T-helper 1 cell treated with Interleukin-12 subunit alpha and Interleukin-12 subunit beta and Interleukin-4 antibody, amounts not matched to agents 30 ng/mL and 1 ng/mL, for 36 hours (primary cell): ENCODE results near the gene TRIM43. TPM values are rescaled to one million over a fixed set of nuclear protein-coding genes. Genes with fewer than 3 reads are reported as not detected.
"Not testable (repeated sequence)": the region's sequence is repeated elsewhere in the genome, so short reads cannot be mapped to it uniquely, and the experiment has no call there.

Source experiments
- intact Hi-C: fragments of 100-400 bp; cut with micrococcal nuclease; formaldehyde crosslinking; loops from one replicate; pipeline ENCODE4 v1.15.1; 2024
- total RNA-seq: library from RNA; stranded (reverse); gene quantifications from 2 replicates; pipeline ENCODE4 v1.2.3, GENCODE V29; 2022

The TRIM43 gene
- total RNA-seq, 1 donor from 2014 or later = not detected

- intact Hi-C loops = not testable (repeated sequence)
These were observed 49.4 kb downstream of the TRIM43 start for GRCh38 chr2:95641289-95641575.

- intact Hi-C loops = not testable (repeated sequence)
These were observed 50.0 kb downstream of the TRIM43 start for GRCh38 chr2:95641787-95642186.

- intact Hi-C loops = not testable (repeated sequence)
These were observed 50.6 kb downstream of the TRIM43 start for GRCh38 chr2:95642360-95642759.

- intact Hi-C loops = not testable (repeated sequence)
These were observed 51.1 kb downstream of the TRIM43 start for GRCh38 chr2:95642951-95643350.

GRCh38 chr2:95645312-95645711 lies 53.5 kb downstream of the TRIM43 start:
- intact Hi-C loops = not testable (repeated sequence)

GRCh38 chr2:95646274-95646994 lies 54.6 kb downstream of the TRIM43 start:
- intact Hi-C loops = not testable (repeated sequence)

- intact Hi-C loops = not testable (repeated sequence)
These were observed 57.2 kb downstream of the TRIM43 start for GRCh38 chr2:95648894-95649544.

Other genes starting within 250 kb of the TRIM43 start
- gene FAHD2A, start 189.3 kb upstream of the TRIM43 start, total RNA-seq = 27.9 and 31.6 TPM in 2 replicates
- gene TRIM43B, start 107.2 kb upstream of the TRIM43 start, total RNA-seq = not detected in 2 replicates